Epithelial cell of proximal tubule (primary cell): ENCODE measurements around the gene MXD3. TPM values are rescaled to one million over a fixed set of nuclear protein-coding genes. Genes with fewer than 3 reads are reported as not detected.
"Not testable (repeated sequence)": the region's sequence is repeated elsewhere in the genome, so short reads cannot be mapped to it uniquely, and the experiment has no call there.

Source experiments
- DNase-seq: peaks from one replicate; pipeline ENCODE4 v3.0.0-alpha.2; 2011; ENCODE audit warnings: low read depth
- H3K4me3 ChIP-seq: 2 replicates; pipeline ENCODE4 v1.5.1; 2011; ENCODE audit warnings: low read depth, mild to moderate bottlenecking, low read length
- total RNA-seq: library from RNA; depleted of rRNA; stranded (reverse); fragments of >200 nt; gene quantifications from 2 replicates; pipeline ENCODE4 v1.2.3, GENCODE V29; 2015
- TF ChIP-seq, protein P1 (sequence below): conservative IDR thresholded peaks from 2 replicates; pipeline ENCODE4 v1.5.1; 2012; ENCODE audit warnings: low read depth, mild to moderate bottlenecking, low read length

Gene MXD3
- total RNA-seq, 1 donor from 2014 or later, result 41.9 TPM

GRCh38 chr5:177265395-177265794 is 46.3 kb downstream of the MXD3 start:
- H3K4me3 ChIP-seq, result no peak overlapping the region
- TF ChIP-seq, protein P1, sequence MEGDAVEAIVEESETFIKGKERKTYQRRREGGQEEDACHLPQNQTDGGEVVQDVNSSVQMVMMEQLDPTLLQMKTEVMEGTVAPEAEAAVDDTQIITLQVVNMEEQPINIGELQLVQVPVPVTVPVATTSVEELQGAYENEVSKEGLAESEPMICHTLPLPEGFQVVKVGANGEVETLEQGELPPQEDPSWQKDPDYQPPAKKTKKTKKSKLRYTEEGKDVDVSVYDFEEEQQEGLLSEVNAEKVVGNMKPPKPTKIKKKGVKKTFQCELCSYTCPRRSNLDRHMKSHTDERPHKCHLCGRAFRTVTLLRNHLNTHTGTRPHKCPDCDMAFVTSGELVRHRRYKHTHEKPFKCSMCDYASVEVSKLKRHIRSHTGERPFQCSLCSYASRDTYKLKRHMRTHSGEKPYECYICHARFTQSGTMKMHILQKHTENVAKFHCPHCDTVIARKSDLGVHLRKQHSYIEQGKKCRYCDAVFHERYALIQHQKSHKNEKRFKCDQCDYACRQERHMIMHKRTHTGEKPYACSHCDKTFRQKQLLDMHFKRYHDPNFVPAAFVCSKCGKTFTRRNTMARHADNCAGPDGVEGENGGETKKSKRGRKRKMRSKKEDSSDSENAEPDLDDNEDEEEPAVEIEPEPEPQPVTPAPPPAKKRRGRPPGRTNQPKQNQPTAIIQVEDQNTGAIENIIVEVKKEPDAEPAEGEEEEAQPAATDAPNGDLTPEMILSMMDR, result no peak
- DNase-seq, result no peak

GRCh38 chr5:177264178-177264577 is 47.5 kb downstream of the MXD3 start:
- no peak for DNase-seq
- H3K4me3 ChIP-seq, result no peak overlapping the region
- TF ChIP-seq, protein P1, result no peak

DNA sequence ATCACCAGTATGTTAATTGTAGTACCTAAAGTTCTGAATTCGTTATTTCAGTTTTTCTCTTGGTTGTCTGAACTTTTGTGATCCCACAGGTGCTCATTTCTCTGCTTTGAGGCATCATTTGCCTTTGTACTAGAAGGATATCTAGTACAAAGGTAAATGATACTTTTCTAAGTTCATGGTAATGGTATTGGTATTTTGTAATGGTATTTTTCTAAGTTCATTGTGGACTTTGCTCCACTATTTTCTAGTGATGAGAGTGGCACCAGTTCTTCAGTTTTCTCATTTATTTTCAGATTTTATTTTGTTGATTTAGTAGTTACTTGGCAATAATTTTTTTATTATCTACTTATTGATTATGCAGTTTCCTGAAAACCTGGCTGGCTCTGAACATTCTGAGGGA is 50.2 kb downstream of the MXD3 start:
- H3K4me3 ChIP-seq, result no peak overlapping the region
- TF ChIP-seq, protein P1, result no peak
- no peak for DNase-seq

- TF ChIP-seq, protein P1, result no peak
These were observed 50.7 kb downstream of the MXD3 start for GRCh38 chr5:177260961-177261360.

GRCh38 chr5:177258711-177259110 is 53.0 kb downstream of the MXD3 start:
- DNase-seq, result peak; percentile 20
- not testable (repeated sequence) for H3K4me3 ChIP-seq

More at GRCh38 chr5:177260961-177261360, 50.7 kb downstream of the MXD3 start:
- no peak overlapping the region for H3K4me3 ChIP-seq
- no peak for DNase-seq

Other genes starting within 250 kb of the MXD3 start
- gene FGFR4, start 225.0 kb downstream of the MXD3 start, total RNA-seq, result 50.0 and 54.6 TPM in 2 replicates
- gene NSD1, start 178.1 kb downstream of the MXD3 start, total RNA-seq, result 27.2 and 30.6 TPM in 2 replicates
- gene RAB24, start 8.2 kb downstream of the MXD3 start, total RNA-seq, result 16.7 and 22.4 TPM in 2 replicates
- 150 and 273 TPM in 2 replicates for gene PRELID1, start 8.1 kb downstream of the MXD3 start, total RNA-seq
- 252 and 266 TPM in 2 replicates for gene LMAN2, start 39.8 kb upstream of the MXD3 start, total RNA-seq
- gene RGS14, start 46.0 kb upstream of the MXD3 start, total RNA-seq, result 17.1 and 19.6 TPM in 2 replicates
- gene SLC34A1, start 72.5 kb upstream of the MXD3 start, total RNA-seq, result not detected in 2 replicates
- not detected in 2 replicates for gene PFN3, start 88.8 kb upstream of the MXD3 start, total RNA-seq
- 9.2 and 12.9 TPM in 2 replicates for gene F12, start 97.7 kb upstream of the MXD3 start, total RNA-seq
- 66.5 and 95.8 TPM in 2 replicates for gene GRK6, start 114.8 kb upstream of the MXD3 start, total RNA-seq
- 28.4 and 30.9 TPM in 2 replicates for gene PRR7, start 134.9 kb upstream of the MXD3 start, total RNA-seq
- 430 and 471 TPM in 2 replicates for gene DBN1, start 161.7 kb upstream of the MXD3 start, total RNA-seq
- 286 and 420 TPM in 2 replicates for gene PDLIM7, start 185.7 kb upstream of the MXD3 start, total RNA-seq
- 0.36 and 1.5 TPM in 2 replicates for gene DOK3, start 197.9 kb upstream of the MXD3 start, total RNA-seq
- gene DDX41, start 205.1 kb upstream of the MXD3 start, total RNA-seq, result 162 and 174 TPM in 2 replicates
- 22.4 and 36.4 TPM in 2 replicates for gene FAM193B, start 242.7 kb upstream of the MXD3 start, total RNA-seq